GM18907 (cell line): Measurements from ENCODE around the gene SPATA24.
"Not testable (repeated sequence)": the region's sequence is repeated elsewhere in the genome, so short reads cannot be mapped to it uniquely, and the experiment has no call there.

ENCODE experiments used
- ATAC-seq: cut with Tn5 transposase; IDR thresholded peaks from one replicate; pipeline ENCODE4 v1.9.1; 2021; ENCODE audit warnings: mild to moderate bottlenecking, moderate library complexity; ENCODE audit not compliant: unreplicated experiment

SPATA24 gene

DNA sequence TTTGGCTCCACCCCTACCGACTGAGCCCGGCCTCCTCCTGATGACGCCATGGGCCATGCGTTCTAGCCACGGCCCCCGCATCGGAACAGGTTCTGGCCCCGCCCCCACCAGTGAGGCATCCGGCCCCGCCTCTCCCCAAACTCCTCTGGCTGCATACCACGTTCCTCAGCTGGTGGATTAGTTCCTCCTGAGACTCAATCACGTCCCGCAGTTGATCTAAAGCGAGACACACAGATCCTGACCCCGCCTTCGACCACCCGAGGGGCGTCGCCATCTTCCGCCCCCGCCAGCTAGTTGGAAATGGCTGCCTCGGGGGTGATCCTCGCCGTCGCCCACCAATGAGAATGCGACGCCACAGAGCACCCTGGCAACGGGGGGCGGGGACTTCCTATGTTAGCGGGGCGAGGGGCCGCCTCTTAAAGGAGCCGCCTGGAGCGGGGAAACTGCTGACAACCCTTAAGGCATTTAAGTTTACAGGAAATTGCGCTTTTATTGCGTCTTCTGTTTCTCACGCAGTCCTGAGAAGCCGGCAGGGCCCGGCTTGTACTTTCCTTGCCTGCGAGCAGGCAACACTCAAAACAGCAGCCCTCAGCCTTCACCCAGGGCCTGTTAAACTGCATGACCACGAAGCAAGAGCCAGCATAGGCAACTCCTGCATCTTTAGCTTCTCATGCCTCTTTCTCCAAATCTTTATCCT is at the start of gene SPATA24:
SPATA24 (minus strand) TSS at position 303 of the 697 bp plus-strand sequence; CDS start at position 274, 29 bp downstream.
- ATAC-seq, result peak; percentile 87

DNA sequence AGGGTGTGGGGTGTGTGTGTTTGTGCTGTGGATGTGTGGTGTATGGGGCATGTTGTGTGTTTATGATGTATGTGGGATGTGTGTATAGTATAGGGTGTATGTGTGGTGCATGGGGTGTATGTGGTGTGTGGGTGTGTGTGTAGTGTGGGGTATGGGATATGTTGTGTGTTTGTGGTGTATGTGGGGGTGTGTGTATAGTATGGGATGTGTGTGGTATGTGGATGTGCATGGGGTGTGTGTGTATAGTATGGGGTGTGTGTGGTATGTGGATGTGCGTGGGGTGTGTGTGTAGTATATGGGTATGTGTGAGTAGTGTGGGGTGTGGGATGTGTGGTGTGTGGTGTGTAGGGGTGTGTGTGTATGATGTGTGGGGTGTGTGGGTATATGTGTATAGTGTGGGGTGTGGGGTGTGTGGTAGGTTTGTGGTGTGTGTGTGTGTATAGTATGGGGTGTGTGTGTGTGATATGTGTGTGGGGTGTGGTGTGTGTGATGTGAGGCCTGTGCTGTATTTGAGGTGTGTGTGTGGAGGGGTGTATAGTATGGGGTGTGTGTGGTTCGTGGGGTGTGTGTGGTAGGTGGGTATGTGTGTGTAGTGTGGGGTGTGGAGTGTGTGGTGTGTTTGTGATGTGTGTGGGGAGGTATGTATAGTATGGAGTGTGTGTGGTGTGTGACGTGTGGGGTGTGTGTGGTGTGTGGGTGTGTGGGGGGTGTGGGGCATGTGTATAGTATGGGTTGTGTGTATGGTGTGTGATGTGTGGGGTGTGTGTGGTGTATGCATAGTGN is 48.2 kb upstream of the SPATA24 start:
- ATAC-seq, result no peak

DNA sequence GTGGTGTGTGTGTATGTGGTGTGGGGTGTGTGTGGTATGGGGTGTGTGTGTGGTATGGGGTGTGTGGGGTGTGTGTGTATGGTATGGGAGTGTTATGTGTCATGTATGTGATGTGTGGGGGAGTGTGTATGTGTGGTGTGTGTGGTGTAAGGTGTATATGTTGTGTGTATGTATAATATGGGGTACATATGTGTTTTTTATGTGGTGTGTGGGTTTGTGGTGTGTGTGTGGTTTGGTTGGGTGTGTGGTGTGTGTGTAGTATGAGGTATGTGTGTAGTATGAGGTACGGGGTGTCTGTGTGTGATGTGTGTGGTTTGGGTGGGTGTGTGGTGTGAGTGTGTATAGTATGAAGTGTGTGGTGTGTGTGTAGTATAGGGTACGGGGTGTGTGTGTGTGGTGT is 47.3 kb upstream of the SPATA24 start:
- ATAC-seq, result no peak

GRCh38 chr5:139446956-139447779 is 43.3 kb upstream of the SPATA24 start:
- peak; percentile 59 for ATAC-seq

DNA sequence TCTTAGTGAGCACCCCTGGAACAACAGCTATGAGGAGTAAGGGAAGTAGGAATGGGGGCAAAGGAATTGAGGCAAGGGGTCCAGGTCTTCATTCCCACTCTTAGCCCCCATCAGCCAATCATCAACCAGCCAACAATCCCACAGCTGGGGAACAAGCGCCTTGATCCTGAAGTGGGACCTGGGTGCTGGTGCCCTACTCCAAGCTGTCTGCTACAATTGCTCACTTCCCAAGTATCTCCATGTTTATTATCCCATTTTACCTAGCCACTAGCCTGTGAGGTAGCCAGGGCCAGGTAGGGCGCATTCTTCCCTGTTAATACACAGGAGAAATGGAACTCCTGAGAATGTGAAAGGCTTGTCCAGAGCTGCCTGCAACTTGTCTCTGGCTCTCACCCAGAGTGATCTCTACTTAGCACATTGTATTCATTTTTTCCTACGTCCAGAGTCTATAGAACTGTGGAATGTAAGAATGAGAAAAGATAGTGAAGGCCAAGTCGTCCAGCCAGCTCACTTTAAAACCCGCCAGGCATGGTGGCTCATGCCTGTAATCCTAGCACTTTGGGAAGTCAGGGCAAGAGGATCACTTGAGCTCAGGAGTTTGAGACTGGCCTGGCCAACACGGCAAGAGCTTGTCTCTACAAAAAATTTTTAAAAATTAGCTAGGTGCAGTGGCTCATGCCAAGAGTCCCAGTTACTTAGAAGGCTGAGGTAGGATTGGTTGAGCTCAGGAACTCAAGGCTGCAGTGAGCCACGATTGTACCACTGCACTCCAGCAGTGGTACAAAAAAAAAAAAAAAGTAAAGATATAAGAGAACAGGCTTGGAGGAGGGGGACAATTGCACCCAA is 41.7 kb upstream of the SPATA24 start:
- ATAC-seq, result no peak

GRCh38 chr5:139443831-139444453 is 40.1 kb upstream of the SPATA24 start:
- ATAC-seq, result no peak

DNA sequence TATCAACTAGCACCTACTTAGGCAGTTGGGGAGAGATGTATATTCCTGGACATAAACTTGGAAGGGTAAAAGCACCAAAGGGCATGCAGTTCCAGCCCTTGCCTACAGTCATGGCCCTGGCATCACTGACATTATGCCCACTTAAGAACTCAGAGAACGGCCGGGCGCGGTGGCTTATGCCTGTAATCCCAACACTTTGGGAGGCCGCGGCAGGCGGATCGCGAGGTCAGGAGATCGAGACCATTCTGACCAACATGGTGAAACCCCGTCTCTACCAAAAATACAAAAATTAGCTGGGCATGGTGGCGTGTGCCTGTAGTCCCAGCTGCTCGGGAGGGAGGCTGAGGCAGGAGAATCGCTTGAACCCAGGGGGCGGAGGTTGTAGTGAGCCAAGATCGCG is 36.5 kb upstream of the SPATA24 start:
- ATAC-seq, result not testable (repeated sequence)

GRCh38 chr5:139439013-139439903 is 35.4 kb upstream of the SPATA24 start, which contains the start of gene DNAJC18:
Gene DNAJC18 (minus strand): TSS chr5:139439525. CDS start chr5:139439445, 80 bp downstream.
- peak; percentile 85 for ATAC-seq

DNA sequence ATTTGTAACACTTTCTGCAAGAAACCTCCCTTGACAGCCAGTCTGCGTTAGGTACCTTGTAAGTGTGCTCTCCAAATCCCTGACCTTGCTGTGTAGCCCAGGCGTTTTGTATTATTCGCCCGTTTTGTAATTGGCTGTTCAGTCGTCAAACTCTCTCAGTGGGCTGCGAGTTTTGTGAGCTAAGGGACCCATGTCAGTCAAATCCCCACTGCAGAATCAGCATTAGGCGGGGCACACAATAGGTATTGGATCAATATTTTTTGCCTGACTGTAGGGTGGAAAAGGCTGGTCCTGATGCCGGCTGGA is 34.8 kb upstream of the SPATA24 start:
- ATAC-seq, result no peak

GRCh38 chr5:139435676-139436075 is 31.8 kb upstream of the SPATA24 start:
- no peak for ATAC-seq

GRCh38 chr5:139431706-139432105 is 27.8 kb upstream of the SPATA24 start:
- no peak for ATAC-seq

DNA sequence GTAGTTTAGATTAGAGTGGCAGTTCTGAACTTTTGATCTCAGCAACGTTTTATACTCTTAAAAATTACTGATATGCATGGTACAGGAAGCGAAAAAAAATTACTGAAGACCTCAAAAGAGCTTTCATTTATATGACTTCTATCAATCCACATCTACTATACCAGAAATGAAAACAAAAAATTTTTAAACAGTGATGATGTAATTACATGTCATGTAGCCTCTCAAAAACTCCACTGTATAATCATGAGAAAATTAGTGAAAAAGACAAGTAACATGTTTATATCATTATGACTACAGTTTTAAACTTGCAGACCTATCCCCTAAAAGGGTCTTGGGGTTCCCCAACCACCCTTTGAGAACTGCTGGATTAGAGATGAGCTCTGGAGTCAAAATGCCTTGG is 26.1 kb upstream of the SPATA24 start:
- ATAC-seq, result no peak

DNA sequence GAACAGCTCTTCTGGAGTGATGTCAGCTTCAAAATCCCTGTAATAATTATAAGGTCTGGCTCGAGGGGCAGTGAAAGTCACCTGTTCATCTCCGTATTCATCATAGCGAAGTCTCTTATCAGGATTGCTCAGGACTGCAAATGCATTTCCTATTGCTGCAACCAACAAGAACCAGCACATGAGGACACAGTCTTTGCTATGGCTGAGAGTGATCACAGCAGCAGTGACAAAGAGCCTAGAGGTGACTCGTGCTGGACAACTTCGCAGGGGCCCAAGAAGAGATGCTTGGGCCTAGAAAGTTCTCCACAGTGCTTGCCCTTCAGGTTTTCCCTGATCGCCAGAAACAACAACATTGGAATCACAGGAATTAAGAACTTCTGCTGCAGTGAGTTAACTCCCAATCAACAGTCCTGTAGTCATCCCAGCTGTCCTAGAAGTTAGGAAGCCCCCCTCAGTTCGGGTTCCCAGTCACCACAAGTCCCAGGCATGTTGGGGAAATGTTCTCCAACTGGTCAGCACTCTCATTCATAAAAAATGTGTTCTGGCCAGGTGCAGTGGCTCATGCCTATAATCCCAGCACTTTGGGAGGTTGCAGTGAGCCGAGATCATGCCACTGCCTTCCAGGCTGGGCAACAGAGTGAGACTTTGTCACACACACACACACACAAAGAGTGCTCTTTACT is 22.5 kb upstream of the SPATA24 start:
- ATAC-seq, result no peak

- no peak for ATAC-seq
These were observed 21.6 kb upstream of the SPATA24 start for GRCh38 chr5:139425497-139425896.

GRCh38 chr5:139422307-139422893 is 18.5 kb upstream of the SPATA24 start:
- peak; percentile 82 for ATAC-seq

DNA sequence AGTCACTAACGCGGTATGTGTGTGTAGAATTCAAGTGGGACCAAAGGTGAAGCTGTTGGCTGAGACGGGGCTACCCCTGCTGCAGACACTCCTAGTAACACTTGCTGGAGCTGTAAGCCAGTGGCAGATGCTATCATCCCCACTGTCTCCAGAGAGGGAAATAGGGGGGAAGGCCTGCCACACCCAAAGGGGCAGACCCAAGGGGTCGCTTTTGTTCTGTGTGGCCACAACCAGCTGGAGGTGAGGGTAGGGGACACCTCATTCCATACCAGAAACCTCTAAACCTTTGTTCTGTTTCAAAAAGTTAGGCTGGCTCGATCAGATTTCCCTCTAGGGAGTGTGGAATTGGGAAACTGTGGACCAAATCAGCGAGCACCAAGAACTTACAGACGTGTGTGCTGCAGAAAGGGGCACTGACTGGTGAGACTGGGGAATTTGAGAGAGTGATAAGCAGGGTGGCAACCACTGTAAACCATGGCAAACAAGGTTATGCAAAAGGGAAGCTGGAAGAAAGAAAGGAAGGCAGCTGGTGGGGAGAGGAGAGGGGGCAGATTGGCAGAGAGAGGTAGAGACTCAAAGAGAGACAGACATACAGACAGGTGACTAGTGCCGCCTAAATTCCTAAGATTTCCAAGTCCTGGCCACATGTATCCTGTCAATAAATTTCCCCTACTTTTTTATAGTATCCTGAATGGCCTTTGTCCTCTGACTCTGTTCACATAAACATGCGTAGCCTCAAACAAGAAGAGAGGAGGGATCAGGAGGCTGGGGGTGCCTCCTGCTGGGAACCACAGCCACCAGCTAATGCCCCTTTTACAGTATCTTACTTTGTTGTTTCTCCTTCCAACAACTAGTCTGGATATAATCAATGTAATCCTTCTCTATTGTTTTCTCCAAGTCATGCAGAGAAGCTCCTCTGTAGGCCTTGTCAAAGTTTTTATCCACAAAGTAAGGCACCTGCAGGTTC is 15.6 kb upstream of the SPATA24 start:
- no peak for ATAC-seq

GRCh38 chr5:139418793-139419192 is 14.9 kb upstream of the SPATA24 start:
- ATAC-seq, result no peak
